ENCODE results near the gene MUC6. TPM values are rescaled to one million over a fixed set of nuclear protein-coding genes. Genes with fewer than 3 reads are reported as not detected.
"Not testable (repeated sequence)": the region's sequence is repeated elsewhere in the genome, so short reads cannot be mapped to it uniquely, and the experiment has no call there.

Gene MUC6
- total RNA-seq, 4 donors from 2014 or later = not detected

DNA sequence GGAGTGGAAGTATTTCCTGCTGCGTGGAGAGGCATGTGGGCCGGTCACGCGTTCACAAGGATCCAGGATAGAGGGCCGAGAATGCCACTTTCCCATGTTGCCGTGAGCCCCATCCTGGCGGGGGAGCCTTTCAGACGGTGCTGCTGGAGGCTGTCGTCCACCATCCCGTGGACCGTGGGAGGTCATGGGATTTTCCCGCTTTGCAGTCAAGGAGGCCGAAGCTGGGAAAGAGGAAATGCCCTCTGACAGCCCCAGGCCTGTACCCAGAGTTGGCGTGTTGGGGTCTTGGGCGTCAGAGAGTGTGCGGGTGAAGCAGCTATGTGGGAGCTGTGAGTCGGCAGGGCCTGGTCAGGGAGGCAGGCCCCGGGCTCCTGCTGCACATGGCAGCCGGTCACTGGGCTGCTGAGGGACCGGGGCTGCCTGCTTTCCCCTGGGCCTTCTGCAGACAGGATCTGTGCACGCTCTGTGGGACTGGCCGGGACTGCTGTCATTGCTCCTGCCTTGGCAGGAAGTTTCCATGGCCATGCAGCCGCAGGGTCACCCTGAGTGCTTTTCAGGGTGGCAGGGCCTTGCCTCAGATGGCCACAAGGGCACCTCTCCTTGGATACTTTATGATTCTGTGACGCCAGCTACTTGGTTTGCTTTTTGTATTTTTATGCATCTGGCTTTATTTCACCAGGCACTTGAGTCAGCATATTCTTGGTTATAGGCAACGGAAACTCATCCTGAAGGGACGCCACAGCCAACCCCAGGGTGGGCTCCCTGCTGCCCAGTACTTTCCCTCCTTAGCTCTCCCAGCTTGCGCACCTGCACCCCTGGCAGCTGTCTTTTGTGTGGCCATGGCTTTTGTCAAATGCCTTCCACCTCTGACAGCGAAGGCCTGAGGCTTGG is 58.4 kb downstream of the MUC6 start:
- H3K36me3 ChIP-seq = peaks cover 45 to 97% (median 84%) of the 10 kb centered on the region in 4 donors
- no peaks in the 10 kb centered on the region for H3K9me3 ChIP-seq
- TF ChIP-seq CTCF (IDR thresholded peaks at IDR 0.05) (no peak), EP300 (IDR thresholded peaks at IDR 0.05) (no peak), POLR2AphosphoS5 (IDR thresholded peaks at IDR 0.05) (no peak), POLR2A (IDR thresholded peaks at IDR 0.05; ENCODE audit: low read depth) (no peak)
- 86% methylated on average over 20 of the region's 28 CpGs for WGBS
- DNase-seq (ENCODE audit: extremely low spot score) = no peak
- H3K27me3 ChIP-seq = no peaks in the 10 kb centered on the region
- H3K4me3 ChIP-seq = no peak overlapping the region
- intact Hi-C loops (cut with DNase I) = no loop called here
- H3K4me1 ChIP-seq = peaks cover 0 to 20% (median 8%) of the 10 kb centered on the region in 4 donors
- H3K27ac ChIP-seq (replicated peaks in 1 of 4) = no peak overlapping the region

DNA sequence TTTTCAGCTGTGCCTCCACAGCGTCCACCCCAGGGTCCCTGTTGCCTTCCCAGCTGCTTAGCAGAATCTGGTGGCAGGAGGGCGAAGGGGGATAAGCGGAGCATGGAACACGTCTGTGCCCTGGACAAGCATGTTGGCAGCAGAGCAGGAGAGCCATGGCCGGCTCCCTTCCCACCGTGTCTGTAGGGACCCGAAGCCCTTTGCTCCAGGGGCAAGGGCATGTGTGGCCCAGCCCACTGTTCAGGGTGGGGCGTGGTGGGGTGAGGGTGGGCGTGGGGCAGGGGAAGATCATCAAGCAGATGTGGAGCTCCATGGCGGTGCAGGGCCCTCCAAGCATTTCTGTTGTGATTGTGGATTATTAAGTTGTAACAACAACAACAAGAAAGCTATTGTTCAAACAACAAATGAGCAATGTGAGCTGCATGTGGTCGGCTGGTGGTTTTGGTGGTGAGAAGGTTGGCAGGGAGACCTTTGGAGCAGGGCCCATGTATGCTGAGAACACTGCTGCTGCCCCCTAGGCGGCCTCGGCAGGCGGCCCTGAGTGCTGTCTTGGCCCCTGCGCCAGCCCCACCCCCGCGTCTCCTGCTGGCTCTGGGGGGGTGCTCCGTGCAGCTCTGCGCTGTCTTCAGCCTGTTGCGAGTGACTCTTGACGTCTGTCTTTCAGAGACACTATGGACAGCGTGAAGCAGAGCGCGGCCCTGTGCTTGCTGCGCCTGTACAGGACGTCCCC is 59.9 kb downstream of the MUC6 start:
- Histone ChIP-seq H3K4me3 (no peak overlapping the region), H3K4me1 (peaks cover 0 to 20% (median 8%) of the 10 kb centered on the region in 4 donors), H3K27me3 (no peaks in the 10 kb centered on the region), H3K9me3 (no peaks in the 10 kb centered on the region), H3K27ac (replicated peaks in 1 of 4) (no peak overlapping the region), H3K36me3 (peaks cover 51 to 97% (median 86%) of the 10 kb centered on the region in 4 donors)
- no peak for DNase-seq (ENCODE audit: extremely low spot score)
- no peak for TF ChIP-seq POLR2A (IDR thresholded peaks at IDR 0.05; ENCODE audit: low read depth)
- no peak for TF ChIP-seq EP300 (IDR thresholded peaks at IDR 0.05)
- TF ChIP-seq CTCF (IDR thresholded peaks at IDR 0.05) = no peak
- no peak for TF ChIP-seq POLR2AphosphoS5 (IDR thresholded peaks at IDR 0.05)
- intact Hi-C loops (cut with DNase I) = no loop called here
- 73% methylated on average over 21 of the region's 26 CpGs for WGBS

GRCh38 chr11:975827-976226 is 60.7 kb downstream of the MUC6 start:
- no peaks in the 10 kb centered on the region for H3K27me3 ChIP-seq
- peaks cover 0 to 19% (median 8%) of the 10 kb centered on the region in 4 donors for H3K4me1 ChIP-seq
- H3K9me3 ChIP-seq = no peaks in the 10 kb centered on the region
- no peak overlapping the region for H3K27ac ChIP-seq (replicated peaks in 1 of 4)
- TF ChIP-seq CTCF (IDR thresholded peaks at IDR 0.05) = no peak
- TF ChIP-seq EP300 (IDR thresholded peaks at IDR 0.05) = no peak
- TF ChIP-seq POLR2A (IDR thresholded peaks at IDR 0.05; ENCODE audit: low read depth) = no peak
- TF ChIP-seq POLR2AphosphoS5 (IDR thresholded peaks at IDR 0.05) = no peak
- H3K4me3 ChIP-seq = no peak overlapping the region
- 72% methylated on average over 11 of the region's 15 CpGs for WGBS
- peaks cover 46 to 97% (median 86%) of the 10 kb centered on the region in 4 donors for H3K36me3 ChIP-seq
- DNase-seq (ENCODE audit: extremely low spot score) = no peak
- intact Hi-C loops (cut with DNase I) = no loop called here

DNA sequence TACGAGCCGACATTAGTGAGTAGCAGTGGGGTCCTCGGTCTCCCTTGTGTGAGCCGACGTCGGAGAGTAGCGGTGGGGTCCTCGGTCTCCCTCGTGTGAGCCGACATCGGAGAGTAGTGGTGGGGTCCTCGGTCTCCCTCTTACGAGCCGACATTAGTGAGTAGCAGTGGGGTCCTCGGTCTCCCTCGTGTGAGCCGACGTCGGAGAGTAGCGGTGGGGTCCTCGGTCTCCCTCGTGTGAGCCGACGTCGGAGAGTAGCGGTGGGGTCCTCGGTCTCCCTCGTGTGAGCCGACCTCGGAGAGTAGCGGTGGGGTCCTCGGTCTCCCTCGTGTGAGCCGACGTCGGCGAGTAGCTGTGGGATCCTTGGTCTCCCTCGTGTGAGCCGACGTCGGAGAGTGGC is 61.1 kb downstream of the MUC6 start:
- not testable (repeated sequence) for H3K27ac ChIP-seq (replicated peaks in 1 of 4)
- WGBS = 90% methylated on average over 41 of the region's 41 CpGs
- H3K36me3 ChIP-seq = peaks cover 46 to 97% (median 88%) of the 10 kb centered on the region in 4 donors

DNA sequence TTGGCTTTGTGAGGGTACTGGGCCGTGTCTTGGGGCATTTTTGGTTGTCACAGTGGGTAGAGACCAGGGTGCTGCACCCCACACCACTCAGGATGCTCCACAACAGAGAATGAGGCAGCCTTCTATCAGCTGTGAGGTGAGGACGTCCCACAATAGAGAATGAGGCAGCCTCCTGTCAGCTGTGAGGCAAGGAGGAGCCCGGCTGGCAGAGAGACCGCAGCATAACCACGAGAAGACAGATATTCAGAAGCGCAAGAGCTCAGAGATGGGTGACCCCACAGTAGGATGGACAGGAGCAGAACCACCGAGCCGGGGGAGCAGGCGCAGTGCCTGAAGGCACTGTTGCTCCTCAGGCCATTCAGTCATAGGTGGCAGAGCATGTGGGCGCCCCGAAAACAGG is 63.3 kb downstream of the MUC6 start:
- H3K9me3 ChIP-seq = no peaks in the 10 kb centered on the region
- peaks cover 0 to 23% (median 8%) of the 10 kb centered on the region in 4 donors for H3K4me1 ChIP-seq
- 96% methylated on average over 11 of the region's 11 CpGs for WGBS
- TF ChIP-seq POLR2AphosphoS5 (IDR thresholded peaks at IDR 0.05) (no peak), EP300 (IDR thresholded peaks at IDR 0.05) (no peak), CTCF (IDR thresholded peaks at IDR 0.05) (no peak), POLR2A (IDR thresholded peaks at IDR 0.05; ENCODE audit: low read depth) (no peak)
- H3K27ac ChIP-seq (replicated peaks in 1 of 4) = no peak overlapping the region
- no peak for DNase-seq (ENCODE audit: extremely low spot score)
- intact Hi-C loops (cut with DNase I) = no loop called here
- H3K36me3 ChIP-seq = peaks cover 45 to 94% (median 85%) of the 10 kb centered on the region in 4 donors
- no peaks in the 10 kb centered on the region for H3K27me3 ChIP-seq
- no peak overlapping the region for H3K4me3 ChIP-seq

More for the DNA sequence above, 61.1 kb downstream of the MUC6 start:
- peaks cover 0 to 16% (median 7%) of the 10 kb centered on the region in 4 donors for H3K4me1 ChIP-seq
- H3K27me3 ChIP-seq; intact Hi-C loops (cut with DNase I); H3K9me3 ChIP-seq; H3K4me3 ChIP-seq; DNase-seq (ENCODE audit: extremely low spot score): not testable (repeated sequence)
